Fibroblast of lung (primary cell): Measurements from ENCODE around the gene ATP8A2. TPM values are rescaled to one million over a fixed set of nuclear protein-coding genes. Genes with fewer than 3 reads are reported as not detected.
A peak's percentile ranks its signal among the peaks of the same experiment; 100 is the strongest.

Experiments used
- DNase-seq, 2 donors: peaks; one replicate each; pipeline versions ENCODE4 v3.0.0 to v3.0.0-alpha.2; 2010; ENCODE audit warnings: low read depth in 2 of 2
- H2AFZ ChIP-seq: 2 replicates; pipeline ENCODE4 v1.5.1; 2012; ENCODE audit warnings: low read length, control low read depth, inconsistent platforms
- H3K27ac ChIP-seq: 2 replicates; pipeline ENCODE4 v1.5.1; 2011; ENCODE audit warnings: low read length, control low read depth; ENCODE audit not compliant: insufficient read depth
- H3K27me3 ChIP-seq: 2 replicates; pipeline ENCODE4 v1.5.1; 2011; ENCODE audit warnings: mild to moderate bottlenecking, low read length; ENCODE audit not compliant: control insufficient read depth, insufficient read depth
- H3K36me3 ChIP-seq: 2 replicates; pipeline ENCODE4 v1.5.1; 2011; ENCODE audit warnings: low read length; ENCODE audit not compliant: control insufficient read depth, insufficient read depth
- H3K4me1 ChIP-seq: 2 replicates; pipeline ENCODE4 v1.5.1; 2011; ENCODE audit warnings: low read length; ENCODE audit not compliant: control insufficient read depth, insufficient read depth; ENCODE audit errors: extremely low read depth
- H3K4me2 ChIP-seq: 2 replicates; pipeline ENCODE4 v1.5.1; 2011; ENCODE audit warnings: low read length, control low read depth; ENCODE audit not compliant: insufficient read depth; ENCODE audit errors: extremely low read depth
- H3K4me3 ChIP-seq, 4 experiments: fragments of 200-600 bp in 1 of 4; sonication (generic) in 1 of 4; replicated peaks in 1 of 4; 2 replicates each; pipeline ENCODE4 v1.5.1; 2011 to 2016; ENCODE audit warnings: low read length in 4 of 4, low read depth in 3 of 4, mild to moderate bottlenecking in 3 of 4, control low read depth in 2 of 4, inconsistent platforms in 1 of 4, mixed read lengths in 1 of 4; ENCODE audit not compliant: insufficient read depth in 1 of 4; ENCODE audit errors: control extremely low read depth in 1 of 4
- H3K79me2 ChIP-seq: 2 replicates; pipeline ENCODE4 v1.5.1; 2012; ENCODE audit warnings: mild to moderate bottlenecking, low read length, inconsistent platforms; ENCODE audit not compliant: control insufficient read depth, insufficient read depth
- H3K9ac ChIP-seq: 2 replicates; pipeline ENCODE4 v1.5.1; 2011; ENCODE audit warnings: mild to moderate bottlenecking, low read length, control low read depth; ENCODE audit not compliant: insufficient read depth
- H3K9me3 ChIP-seq: 2 replicates; pipeline ENCODE4 v1.5.1; 2012; ENCODE audit warnings: low read depth, low read length; ENCODE audit not compliant: control insufficient read depth, insufficient read depth
- H4K20me1 ChIP-seq: 2 replicates; pipeline ENCODE4 v1.5.1; 2011; ENCODE audit warnings: low read length; ENCODE audit not compliant: control insufficient read depth, insufficient read depth; ENCODE audit errors: extremely low read depth
- CTCF ChIP-seq, 2 donors: IDR thresholded peaks in 1 of 2; conservative IDR thresholded peaks in 1 of 2; 1 replicate in 1 of 2; 2 replicates in 1 of 2; pipeline ENCODE4 v1.5.1; 2011 to 2012; ENCODE audit warnings: low read length in 2 of 2, control low read depth in 1 of 2, inconsistent platforms in 1 of 2, low read depth in 1 of 2, mild to moderate bottlenecking in 1 of 2
- EZH2 ChIP-seq: IDR thresholded peaks from 2 replicates; pipeline ENCODE4 v1.5.1; 2012; ENCODE audit warnings: low read length, control low read depth, mild to moderate bottlenecking; ENCODE audit errors: missing control alignments
- polyA plus RNA-seq, 2 donors: library from polyadenylated mRNA; depleted of rRNA in 1 of 2; stranded (reverse) in 1 of 2; unstranded in 1 of 2; fragments of >200 nt; gene quantifications; 2 replicates each; pipeline ENCODE4 v1.2.1, GENCODE V29; 2011 to 2012; ENCODE audit warnings: missing spikeins in 1 of 2
- total RNA-seq: library from RNA; depleted of rRNA; stranded (reverse); fragments of >200 nt; gene quantifications from 2 replicates; pipeline ENCODE4 v1.2.1, GENCODE V29; 2014

The ATP8A2 gene
- total and polyA plus RNA-seq, 2 donors (not counting 1 experiment from before 2014, with no cell fraction given) = under 0.01 to 0.01 TPM

- DNase-seq = peak in 1 of 2 donors; percentile 79
- H3K4me1 ChIP-seq = no peaks in the 10 kb centered on the region
- H3K9me3 ChIP-seq = no peaks in the 10 kb centered on the region
- H3K79me2 ChIP-seq = no peaks in the 10 kb centered on the region
- H3K27me3 ChIP-seq = peaks cover 2% of the 10 kb centered on the region
- TF ChIP-seq EZH2 = no peak
- no peak for TF ChIP-seq CTCF (conservative IDR thresholded peaks at IDR 0.05 in 1 of 2, IDR thresholded peaks at IDR 0.05 in 1 of 2; ENCODE audit: low read depth in 1 of 2, low read length in 2 of 2)
- no peaks in the 10 kb centered on the region for H4K20me1 ChIP-seq
- no peak overlapping the region for H3K9ac ChIP-seq
- no peak overlapping the region for H3K27ac ChIP-seq
- no peak overlapping the region for H3K4me2 ChIP-seq
- no peak overlapping the region for H3K4me3 ChIP-seq
- H3K36me3 ChIP-seq = no peaks in the 10 kb centered on the region
- H2AFZ ChIP-seq = no peak overlapping the region
Measured at GRCh38 chr13:25473864-25474263, 102.1 kb downstream of the ATP8A2 start.

GRCh38 chr13:25478186-25478585 lies 106.4 kb downstream of the ATP8A2 start:
- H3K79me2 ChIP-seq = no peaks in the 10 kb centered on the region
- no peaks in the 10 kb centered on the region for H3K36me3 ChIP-seq
- H3K4me1 ChIP-seq = no peaks in the 10 kb centered on the region
- peak; percentile 4 to 74 for DNase-seq
- H4K20me1 ChIP-seq = no peaks in the 10 kb centered on the region
- no peak overlapping the region for H3K9ac ChIP-seq
- no peak overlapping the region for H3K27ac ChIP-seq
- TF ChIP-seq EZH2 (no peak), CTCF (conservative IDR thresholded peaks at IDR 0.05 in 1 of 2, IDR thresholded peaks at IDR 0.05 in 1 of 2; ENCODE audit: low read depth in 1 of 2, low read length in 2 of 2) (no peak)
- H3K4me2 ChIP-seq = no peak overlapping the region
- no peak overlapping the region for H2AFZ ChIP-seq
- no peak overlapping the region for H3K4me3 ChIP-seq
- no peaks in the 10 kb centered on the region for H3K27me3 ChIP-seq
- no peaks in the 10 kb centered on the region for H3K9me3 ChIP-seq

GRCh38 chr13:25489238-25489637 lies 117.5 kb downstream of the ATP8A2 start:
- H3K79me2 ChIP-seq = no peaks in the 10 kb centered on the region
- H3K4me1 ChIP-seq = no peaks in the 10 kb centered on the region
- DNase-seq = peak in 1 of 2 donors; percentile 12
- H3K4me3 ChIP-seq = no peak overlapping the region
- no peak overlapping the region for H3K4me2 ChIP-seq
- TF ChIP-seq CTCF (conservative IDR thresholded peaks at IDR 0.05 in 1 of 2, IDR thresholded peaks at IDR 0.05 in 1 of 2; ENCODE audit: low read depth in 1 of 2, low read length in 2 of 2) (no peak), EZH2 (no peak)
- H2AFZ ChIP-seq = no peak overlapping the region
- no peaks in the 10 kb centered on the region for H3K9me3 ChIP-seq
- H3K27ac ChIP-seq = no peak overlapping the region
- no peak overlapping the region for H3K9ac ChIP-seq
- no peaks in the 10 kb centered on the region for H3K36me3 ChIP-seq
- H4K20me1 ChIP-seq = no peaks in the 10 kb centered on the region
- H3K27me3 ChIP-seq = no peaks in the 10 kb centered on the region
